GM18870 (cell line): ENCODE results near the gene CALR3.
"Not testable (repeated sequence)": the region's sequence is repeated elsewhere in the genome, so short reads cannot be mapped to it uniquely, and the experiment has no call there.

Experiments
- ATAC-seq: cut with Tn5 transposase; IDR thresholded peaks from one replicate; pipeline ENCODE4 v1.9.1; 2021; ENCODE audit warnings: moderate library complexity; ENCODE audit not compliant: unreplicated experiment

Gene CALR3

DNA sequence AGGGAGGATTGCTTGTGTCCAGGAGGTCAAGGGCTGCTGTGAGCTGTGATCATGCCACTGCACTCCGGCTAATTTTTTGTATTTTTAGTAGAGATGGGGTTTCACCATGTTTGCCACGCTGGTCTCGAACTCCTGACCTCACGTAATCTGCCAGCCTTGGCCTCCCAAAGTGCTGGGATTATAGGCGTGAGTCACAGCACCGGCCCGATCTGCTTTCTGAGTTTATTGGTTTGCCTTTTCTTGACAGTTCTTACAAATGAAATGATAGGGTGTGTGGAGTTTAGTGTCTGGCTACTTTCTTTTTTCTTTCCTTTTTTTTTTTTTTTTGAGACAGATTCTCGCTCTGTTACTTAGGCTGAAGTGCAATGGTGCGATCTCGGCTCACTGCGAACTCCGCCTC is 1.1 kb upstream of the CALR3 start:
- ATAC-seq, result no peak

GRCh38 chr19:16496613-16496983 is 631 bp upstream of the CALR3 start:
- ATAC-seq, result no peak

GRCh38 chr19:16486476-16486875 is 9.5 kb downstream of the CALR3 start:
- ATAC-seq, result not testable (repeated sequence)

DNA sequence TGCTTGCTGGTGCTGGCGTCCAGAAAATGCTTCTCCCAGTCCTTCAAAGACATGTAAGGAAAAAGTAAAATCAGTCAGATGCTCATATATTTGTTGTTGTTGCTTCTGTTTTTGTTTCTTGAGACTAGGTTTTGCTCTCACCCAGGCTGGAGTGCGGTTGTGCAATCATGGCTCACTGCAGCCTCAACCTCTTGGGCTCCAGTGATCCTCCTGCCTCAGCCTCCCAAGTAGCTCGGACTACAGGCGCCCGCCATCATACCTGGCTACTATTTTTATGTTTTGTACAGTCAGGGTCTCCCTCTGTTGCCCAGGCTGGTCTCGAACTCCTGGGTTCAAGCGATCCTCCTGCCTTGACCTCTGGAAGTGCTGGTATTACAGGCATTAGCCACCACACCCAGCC is 13.2 kb downstream of the CALR3 start:
- no peak for ATAC-seq

GRCh38 chr19:16477311-16477710 is 18.7 kb downstream of the CALR3 start:
- no peak for ATAC-seq

GRCh38 chr19:16476401-16476800 is 19.6 kb downstream of the CALR3 start:
- no peak for ATAC-seq

DNA sequence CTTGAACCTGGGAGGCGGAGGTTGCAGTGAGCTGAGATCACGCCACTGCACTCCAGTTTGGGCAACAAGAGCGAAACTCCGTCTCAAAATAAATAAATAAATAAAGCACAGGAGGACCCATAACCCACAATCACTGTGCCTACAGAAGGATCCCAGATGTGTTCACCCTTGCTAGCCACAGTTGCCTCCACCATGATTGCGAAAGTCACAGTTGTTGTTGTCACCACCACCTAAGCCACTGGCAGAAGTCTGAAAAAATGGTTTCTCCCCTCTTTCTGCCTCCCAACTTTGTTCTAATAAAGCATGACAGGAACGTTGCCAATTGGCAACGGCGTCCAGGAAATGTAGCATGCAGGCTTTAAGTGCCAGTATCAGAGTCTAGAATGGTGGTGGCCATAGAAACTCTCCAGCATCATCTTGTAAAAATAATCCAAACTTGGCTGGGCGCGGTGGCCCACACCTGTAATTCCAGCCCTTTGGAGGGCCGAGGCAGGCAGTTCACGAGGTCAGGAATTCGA is 22.0 kb downstream of the CALR3 start:
- no peak for ATAC-seq

- ATAC-seq, result no peak
Observed at GRCh38 chr19:16472992-16473391, 23.0 kb downstream of the CALR3 start.

- not testable (repeated sequence) for ATAC-seq
Observed at GRCh38 chr19:16472559-16472899, 23.4 kb downstream of the CALR3 start.

- ATAC-seq, result peak; percentile 8
Observed at GRCh38 chr19:16470911-16471811, 24.8 kb downstream of the CALR3 start.

- ATAC-seq, result no peak
Observed at GRCh38 chr19:16470541-16470910, 25.4 kb downstream of the CALR3 start.

DNA sequence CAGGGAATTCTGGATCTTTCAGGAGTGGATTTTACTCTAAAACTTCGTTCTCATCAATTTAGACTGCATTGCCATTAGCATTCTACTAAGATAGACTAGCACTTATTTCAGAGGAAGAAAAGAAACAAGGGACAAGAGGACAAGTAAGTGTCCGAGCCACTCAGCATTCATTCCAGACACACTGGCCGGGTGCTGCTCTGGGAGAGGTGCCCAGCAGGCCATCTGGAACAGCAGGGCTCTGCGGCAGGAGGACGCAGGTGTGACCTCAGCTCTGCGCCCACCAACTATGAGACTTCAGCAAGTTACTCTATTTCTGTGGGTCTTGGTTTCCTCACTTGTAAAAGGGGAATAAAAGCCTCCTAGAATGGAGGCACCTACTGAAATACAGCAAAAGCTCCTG is 28.4 kb downstream of the CALR3 start:
- ATAC-seq, result no peak

GRCh38 chr19:16466802-16467427 is 29.1 kb downstream of the CALR3 start:
- not testable (repeated sequence) for ATAC-seq

DNA sequence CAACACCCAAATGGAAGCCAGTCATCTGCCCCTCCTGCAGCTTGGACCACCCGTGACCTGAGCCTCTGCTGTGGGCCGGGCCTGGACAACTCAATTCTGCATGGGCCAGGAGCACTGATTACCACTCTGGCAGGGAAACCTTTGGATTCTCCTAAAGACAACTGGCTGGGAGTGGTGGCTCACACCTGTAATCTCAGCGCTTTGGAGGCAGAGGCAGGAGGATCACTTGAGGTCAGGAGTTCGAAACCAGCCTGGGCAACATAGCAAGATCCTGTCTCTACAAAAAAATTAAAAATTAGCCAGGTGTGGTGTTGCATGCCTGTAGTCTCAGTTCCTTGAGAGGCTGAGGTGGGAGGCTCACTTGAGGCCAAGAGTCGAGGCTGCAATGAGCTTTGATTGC is 30.7 kb downstream of the CALR3 start:
- no peak for ATAC-seq

GRCh38 chr19:16463991-16464575 is 31.9 kb downstream of the CALR3 start:
- ATAC-seq, result no peak

GRCh38 chr19:16463341-16463990 is 32.5 kb downstream of the CALR3 start:
- no peak for ATAC-seq

GRCh38 chr19:16462757-16463250 is 33.2 kb downstream of the CALR3 start:
- no peak for ATAC-seq

DNA sequence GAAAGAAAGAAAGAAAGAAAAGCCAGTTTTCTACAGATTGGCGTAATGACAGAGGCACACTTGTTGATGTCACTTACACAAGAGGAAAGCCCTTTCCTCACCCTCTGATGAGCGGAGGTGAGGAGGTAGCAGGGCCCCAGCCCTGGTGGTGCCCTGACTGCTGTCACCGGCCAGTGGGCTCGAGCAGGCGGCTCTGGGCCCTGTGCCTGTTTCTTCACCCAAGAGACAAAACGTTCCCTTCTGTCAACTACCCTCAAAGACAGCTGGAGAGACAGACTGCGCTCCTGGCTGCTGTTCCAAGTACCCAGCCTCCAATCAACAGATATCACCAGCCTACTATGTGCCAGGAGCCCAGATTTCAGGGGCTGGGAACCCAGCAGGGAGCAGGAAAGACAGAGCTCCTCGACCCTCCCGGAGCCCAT is 34.3 kb downstream of the CALR3 start:
- ATAC-seq, result no peak

DNA sequence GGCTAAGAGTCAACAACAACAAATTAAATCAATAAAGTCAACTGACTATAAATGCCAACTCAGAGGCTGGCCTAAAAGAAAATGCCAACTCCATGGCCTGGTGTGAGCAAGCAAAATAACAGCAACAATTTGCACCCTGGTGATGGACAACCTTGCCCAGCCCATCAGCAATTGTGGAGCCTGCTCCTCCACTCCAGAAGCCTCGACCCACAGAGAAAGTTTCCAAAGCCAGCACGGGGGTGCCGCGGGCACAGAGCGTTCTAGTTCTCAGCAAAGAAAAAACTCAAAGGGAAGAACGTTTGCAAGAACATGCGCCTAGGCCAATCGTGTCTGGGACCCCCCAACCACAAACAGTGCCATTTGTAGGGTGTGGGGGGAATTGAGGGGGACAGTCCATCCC is 35.5 kb downstream of the CALR3 start:
- ATAC-seq, result no peak

DNA sequence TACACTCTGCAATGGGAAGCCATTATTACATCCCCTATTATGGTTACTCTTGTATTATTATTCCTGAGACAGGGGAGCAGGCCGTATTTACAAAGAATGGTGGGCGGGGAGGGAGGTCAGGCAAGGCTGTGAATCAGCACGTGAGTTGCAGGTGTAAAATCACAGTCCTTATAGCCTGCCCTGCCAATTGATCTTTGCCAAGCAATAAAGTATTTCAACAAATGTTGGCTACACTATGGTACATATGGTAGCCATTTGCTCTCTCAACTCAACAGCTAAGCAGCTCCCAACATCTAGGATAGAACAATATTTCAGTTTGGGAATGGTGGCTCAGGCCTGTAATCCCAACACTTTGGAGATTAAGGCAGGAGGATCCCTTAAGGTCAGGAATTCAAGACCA is 36.3 kb downstream of the CALR3 start:
- no peak for ATAC-seq
